Measurements from ENCODE around the gene PTPRF.
"Not testable (repeated sequence)": the region's sequence is repeated elsewhere in the genome, so short reads cannot be mapped to it uniquely, and the experiment has no call there.

The PTPRF gene

GRCh38 chr1:43613075-43613942, 82.6 kb downstream of the PTPRF start:
- no peak for DNase-seq

GRCh38 chr1:43614211-43614610, 83.5 kb downstream of the PTPRF start:
- DNase-seq: no peak

DNA sequence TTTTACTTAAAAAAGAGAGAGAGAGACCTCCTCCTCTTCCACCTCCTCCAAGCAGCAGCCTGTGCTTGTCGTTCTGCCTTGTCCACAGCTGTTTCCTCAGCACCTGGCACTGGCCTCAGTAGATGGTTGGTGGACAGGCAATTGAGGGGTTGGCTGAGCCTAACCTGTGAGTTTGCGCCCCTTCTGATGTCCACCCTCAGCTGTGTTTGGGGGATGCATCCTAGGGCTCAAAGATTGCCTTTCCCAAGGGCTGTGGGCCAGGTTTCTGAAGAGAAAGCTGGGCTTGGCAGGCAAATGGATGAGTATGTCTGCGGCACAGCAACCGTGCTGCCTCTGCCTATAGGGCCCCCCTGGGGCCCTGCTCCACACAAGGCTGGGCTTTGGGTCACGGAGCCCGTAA, 84.2 kb downstream of the PTPRF start:
- DNase-seq: no peak

- DNase-seq: no peak
These were observed 85.7 kb downstream of the PTPRF start for GRCh38 chr1:43616383-43616782.

DNA sequence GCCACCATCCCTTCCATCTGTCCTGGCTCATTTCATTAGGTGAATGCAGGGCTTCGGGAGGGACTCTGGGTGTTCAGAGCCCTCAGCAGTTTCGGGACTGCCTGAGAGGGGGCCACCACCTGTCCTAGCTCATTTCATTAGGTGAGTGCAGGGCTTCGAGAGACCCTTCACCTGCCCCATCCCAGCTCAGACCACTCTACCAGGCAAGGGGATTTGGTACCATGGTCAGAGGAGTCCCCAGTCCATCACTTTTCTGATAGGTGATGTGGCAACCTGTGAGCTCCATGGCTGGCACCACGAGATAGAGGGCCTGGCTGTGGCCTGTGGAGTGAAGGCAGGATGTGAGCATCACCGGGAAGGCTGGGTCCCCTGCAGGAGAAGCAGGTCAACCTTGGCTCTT, 86.3 kb downstream of the PTPRF start:
- no peak for DNase-seq

GRCh38 chr1:43617668-43618067, 87.0 kb downstream of the PTPRF start:
- no peak for DNase-seq

- DNase-seq: no peak
These were observed 88.0 kb downstream of the PTPRF start for GRCh38 chr1:43618521-43619313.

DNA sequence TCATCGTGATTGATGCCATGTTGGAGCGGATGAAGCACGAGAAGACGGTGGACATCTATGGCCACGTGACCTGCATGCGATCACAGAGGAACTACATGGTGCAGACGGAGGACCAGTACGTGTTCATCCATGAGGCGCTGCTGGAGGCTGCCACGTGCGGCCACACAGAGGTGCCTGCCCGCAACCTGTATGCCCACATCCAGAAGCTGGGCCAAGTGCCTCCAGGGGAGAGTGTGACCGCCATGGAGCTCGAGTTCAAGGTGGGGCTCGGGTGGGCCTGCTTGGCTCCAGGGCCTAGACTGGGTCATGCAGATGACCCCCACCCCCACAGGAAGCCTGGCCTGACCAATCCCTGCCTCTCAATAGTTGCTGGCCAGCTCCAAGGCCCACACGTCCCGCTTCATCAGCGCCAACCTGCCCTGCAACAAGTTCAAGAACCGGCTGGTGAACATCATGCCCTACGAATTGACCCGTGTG, 88.7 kb downstream of the PTPRF start:
- no peak for DNase-seq

- no peak for DNase-seq
These were observed 89.6 kb downstream of the PTPRF start for GRCh38 chr1:43619996-43620920.

GRCh38 chr1:43620956-43621355, 90.3 kb downstream of the PTPRF start:
- DNase-seq: no peak

DNA sequence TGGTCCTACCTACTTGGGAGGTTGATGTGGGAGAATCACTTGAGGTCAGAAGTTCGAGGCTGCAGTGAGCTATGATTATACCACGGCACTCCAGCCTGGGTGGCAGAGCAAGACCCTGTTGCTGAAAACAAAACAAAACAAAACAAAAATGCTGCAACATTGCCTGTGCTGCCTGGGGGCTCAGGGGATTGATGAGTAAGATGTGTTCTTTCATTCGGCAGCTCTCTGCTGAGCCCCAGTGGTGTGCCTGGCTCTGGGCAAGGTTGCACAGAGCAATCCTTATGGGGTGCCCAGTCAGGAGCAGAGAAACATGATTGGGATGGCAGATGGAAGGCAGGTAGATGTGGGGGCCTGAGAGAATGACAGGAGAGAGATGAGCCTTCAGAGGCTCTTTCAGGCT, 90.7 kb downstream of the PTPRF start:
- DNase-seq: no peak

DNA sequence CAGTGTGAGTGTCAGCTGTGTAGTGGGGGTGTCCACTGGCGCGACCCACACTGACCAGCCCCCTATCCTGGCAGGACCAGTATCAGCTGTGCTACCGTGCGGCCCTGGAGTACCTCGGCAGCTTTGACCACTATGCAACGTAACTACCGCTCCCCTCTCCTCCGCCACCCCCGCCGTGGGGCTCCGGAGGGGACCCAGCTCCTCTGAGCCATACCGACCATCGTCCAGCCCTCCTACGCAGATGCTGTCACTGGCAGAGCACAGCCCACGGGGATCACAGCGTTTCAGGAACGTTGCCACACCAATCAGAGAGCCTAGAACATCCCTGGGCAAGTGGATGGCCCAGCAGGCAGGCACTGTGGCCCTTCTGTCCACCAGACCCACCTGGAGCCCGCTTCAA, 91.2 kb downstream of the PTPRF start:
- no peak for DNase-seq

GRCh38 chr1:43622471-43622870, 91.8 kb downstream of the PTPRF start:
- DNase-seq: no peak

GRCh38 chr1:43622901-43623780, 92.5 kb downstream of the PTPRF start:
- no peak for DNase-seq

DNA sequence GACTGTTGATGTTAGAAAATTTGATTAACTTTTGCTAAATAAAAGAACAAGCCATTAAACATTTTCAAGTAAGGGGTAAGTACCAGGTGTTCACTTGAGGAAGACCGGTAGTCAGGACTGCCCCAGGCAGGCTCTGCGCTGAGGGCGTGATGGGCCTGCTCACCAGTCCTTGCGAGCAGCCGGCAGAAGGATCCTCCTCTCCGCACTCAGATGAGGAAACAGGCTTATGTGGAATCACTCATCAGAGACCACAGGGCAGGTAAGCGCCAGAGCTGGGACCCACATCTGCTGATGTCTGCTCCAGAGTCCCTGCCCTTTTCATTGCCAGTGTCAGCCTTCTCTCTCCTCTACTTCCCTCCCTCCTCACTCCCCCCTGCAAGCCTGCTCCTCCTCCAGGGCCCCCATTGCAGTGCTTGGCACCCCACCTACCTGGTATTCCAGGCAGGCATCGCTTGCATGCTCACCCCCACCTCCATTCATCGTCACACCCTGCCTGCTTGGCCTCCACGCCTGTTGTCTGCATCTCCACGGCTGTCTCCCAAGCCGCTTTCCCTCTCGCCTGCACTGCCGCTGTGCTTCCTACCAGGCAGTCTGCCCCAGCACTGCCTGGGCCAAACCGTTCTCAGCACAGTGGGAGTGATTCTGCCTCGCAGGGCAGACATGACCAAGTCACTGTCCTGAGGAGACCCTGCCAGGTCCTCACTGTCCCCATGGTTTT, 94.5 kb downstream of the PTPRF start:
- no peak for DNase-seq

GRCh38 chr1:43632135-43632670, 101.5 kb downstream of the PTPRF start:
- no peak for DNase-seq

DNA sequence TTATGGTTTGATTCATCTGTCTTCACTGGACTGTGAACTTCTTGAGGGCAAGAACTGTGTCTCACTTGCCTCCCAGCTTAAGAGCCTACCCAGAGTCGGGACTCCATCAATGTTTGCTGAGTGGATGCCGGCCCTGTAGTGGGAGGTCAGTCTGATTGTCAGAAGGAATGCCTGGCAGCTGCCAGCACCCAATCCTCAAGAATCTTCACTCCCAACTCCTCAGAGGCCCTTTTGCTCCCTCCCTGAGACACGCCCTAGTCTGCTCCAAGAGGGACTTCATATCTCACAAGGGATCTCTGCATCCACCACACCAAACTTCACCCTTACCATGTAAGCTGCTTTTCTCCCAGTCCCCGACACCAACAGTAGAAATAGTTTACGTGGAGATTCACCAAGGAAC, 104.0 kb downstream of the PTPRF start:
- DNase-seq: no peak

DNA sequence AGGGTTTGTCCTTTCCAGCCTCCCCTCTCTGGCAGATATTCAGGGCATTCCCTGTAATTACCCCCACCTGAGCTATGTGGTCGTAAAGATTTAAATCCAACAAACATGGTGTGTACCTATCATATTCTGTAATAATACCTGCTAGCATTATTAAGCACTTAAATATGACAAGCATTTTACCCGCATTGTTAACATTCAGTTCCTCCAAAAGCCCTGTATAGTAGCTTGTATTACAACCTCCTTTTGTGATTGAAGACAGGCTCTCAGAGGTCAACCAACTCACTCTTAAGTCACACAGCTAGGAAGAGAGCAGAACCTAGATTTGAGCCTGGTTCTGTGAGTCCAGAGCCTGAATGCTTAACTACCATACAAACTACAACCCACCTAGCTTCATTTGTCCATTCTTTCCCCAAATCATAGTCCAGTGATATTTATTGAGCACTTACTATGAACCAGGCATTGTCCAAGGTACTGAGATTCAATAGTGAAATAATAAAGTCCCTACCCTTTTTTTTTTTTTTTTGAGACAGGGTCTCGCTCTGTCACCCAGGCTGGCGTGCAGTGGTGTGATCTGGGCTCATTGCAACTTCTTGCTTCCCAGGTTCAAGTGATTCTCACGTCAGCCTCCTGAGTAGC, 105.4 kb downstream of the PTPRF start:
- DNase-seq: no peak

DNA sequence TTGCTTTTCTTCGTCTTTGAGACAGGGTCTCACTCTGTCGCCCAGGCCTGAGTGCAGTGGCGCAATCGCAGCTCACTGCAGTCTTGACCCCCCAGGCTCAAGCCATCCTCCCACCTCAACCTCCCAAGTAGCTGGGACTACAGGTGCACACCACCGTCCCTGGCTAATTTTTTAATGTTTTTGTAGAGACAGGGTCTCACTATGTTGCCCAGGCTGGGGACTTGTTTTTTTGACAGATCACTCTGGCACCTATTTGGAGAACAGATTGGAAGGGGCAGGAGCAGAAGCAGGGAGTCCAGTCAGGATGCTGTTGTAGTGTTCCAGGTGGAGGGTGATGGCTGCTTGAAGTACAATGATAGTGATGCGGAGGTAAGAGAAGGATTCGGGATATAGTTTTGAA, 106.6 kb downstream of the PTPRF start:
- DNase-seq: no peak

GRCh38 chr1:43638381-43638780, 107.7 kb downstream of the PTPRF start:
- not testable (repeated sequence) for DNase-seq

All from activated CD4-positive, alpha-beta T cell treated with anti-CD3 and anti-CD28 coated beads, Interleukin-2, amount 50 U/mL, for 16 hours (primary cell).